ENCODE results near the gene LUZP1. TPM values are rescaled to one million over a fixed set of nuclear protein-coding genes. Genes with fewer than 3 reads are reported as not detected.
A peak's percentile ranks its signal among the peaks of the same experiment; 100 is the strongest.

Gene LUZP1
- total and polyA plus RNA-seq, 4 donors: 2.6 to 9.3 (median 5.1) TPM

DNA sequence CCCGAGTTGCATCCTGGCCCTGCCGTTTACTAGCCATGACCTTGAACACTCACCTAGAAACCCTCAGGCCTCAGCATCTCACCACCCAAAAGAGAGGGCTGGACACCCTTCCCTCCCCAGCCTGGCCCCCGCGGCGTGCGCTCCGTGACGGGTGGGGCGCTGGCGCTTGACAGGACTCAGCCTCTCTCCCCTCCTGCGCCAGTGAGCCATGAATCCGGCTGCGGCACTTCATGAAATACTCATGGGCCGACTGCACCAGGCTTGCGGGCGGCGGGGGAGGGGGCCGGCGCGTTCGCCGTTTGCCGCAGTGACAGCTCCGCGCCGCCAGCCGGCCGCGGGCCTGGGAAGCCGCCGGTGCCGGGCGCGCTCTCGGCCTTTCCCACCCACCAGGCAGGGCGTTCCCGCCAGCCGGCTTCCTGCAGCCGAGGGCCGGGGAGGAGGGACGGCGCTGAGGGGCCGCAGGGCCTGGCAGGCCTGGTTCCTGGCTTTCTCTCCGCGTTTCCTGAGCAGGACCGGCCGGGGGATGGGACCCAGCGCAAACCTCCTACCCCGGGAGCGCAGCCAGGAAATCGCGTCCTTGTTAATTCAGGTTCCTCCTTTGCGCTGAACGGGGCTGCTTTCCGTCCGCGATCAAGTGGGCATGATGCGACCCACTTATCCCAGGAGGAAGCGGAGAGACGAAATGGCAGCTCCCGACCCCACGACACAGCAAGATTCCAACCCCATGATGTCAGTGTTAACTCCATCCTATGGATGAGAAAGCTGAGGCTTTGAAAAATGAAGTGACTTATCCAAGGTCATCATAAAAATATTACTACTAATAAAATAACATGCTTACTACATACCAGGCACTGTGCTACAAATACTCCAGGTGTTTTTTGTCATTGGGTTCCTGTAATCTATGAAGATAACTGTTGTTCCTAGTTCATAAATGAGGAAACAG, 9.1 kb upstream of the LUZP1 start:
- peak overlapping the region; percentile 20 to 72 (median 45) for H3K4me3 ChIP-seq (ENCODE audit: low read depth in 1 of 3, low read length in 3 of 3)
- 3% methylated on average over 62 of the region's 62 CpGs for WGBS
- H3K27ac ChIP-seq (ENCODE audit: low read depth in 1 of 2, low read length in 2 of 2): peak overlapping the region; percentile 61 to 67
- peak; percentile 57 for DNase-seq (ENCODE audit: low spot score)
- H3K9me3 ChIP-seq (ENCODE audit: control insufficient read depth in 4 of 4, low read length in 3 of 4): no peaks in the 10 kb centered on the region
- TF ChIP-seq, protein P1, sequence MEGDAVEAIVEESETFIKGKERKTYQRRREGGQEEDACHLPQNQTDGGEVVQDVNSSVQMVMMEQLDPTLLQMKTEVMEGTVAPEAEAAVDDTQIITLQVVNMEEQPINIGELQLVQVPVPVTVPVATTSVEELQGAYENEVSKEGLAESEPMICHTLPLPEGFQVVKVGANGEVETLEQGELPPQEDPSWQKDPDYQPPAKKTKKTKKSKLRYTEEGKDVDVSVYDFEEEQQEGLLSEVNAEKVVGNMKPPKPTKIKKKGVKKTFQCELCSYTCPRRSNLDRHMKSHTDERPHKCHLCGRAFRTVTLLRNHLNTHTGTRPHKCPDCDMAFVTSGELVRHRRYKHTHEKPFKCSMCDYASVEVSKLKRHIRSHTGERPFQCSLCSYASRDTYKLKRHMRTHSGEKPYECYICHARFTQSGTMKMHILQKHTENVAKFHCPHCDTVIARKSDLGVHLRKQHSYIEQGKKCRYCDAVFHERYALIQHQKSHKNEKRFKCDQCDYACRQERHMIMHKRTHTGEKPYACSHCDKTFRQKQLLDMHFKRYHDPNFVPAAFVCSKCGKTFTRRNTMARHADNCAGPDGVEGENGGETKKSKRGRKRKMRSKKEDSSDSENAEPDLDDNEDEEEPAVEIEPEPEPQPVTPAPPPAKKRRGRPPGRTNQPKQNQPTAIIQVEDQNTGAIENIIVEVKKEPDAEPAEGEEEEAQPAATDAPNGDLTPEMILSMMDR (IDR thresholded peaks at IDR 0.05; ENCODE audit: low read depth, low read length, missing input control): peak; percentile 17
- TF ChIP-seq HNF4A (conservative IDR thresholded peaks at IDR 0.05) (no peak), RXRA (IDR thresholded peaks at IDR 0.05) (no peak), HNF4G (IDR thresholded peaks at IDR 0.05) (no peak), JUND (IDR thresholded peaks at IDR 0.05) (no peak), GABPA (IDR thresholded peaks at IDR 0.05 in 1 of 2, conservative IDR thresholded peaks at IDR 0.05 in 1 of 2) (no peak), RAD21 (IDR thresholded peaks at IDR 0.05) (peak in 1 of 2 donors; percentile 24), REST (IDR thresholded peaks at IDR 0.05) (no peak), FOXA1 (IDR thresholded peaks at IDR 0.05) (no peak), YY1 (IDR thresholded peaks at IDR 0.05) (no peak)
- no peaks in the 10 kb centered on the region for H3K27me3 ChIP-seq (ENCODE audit: control insufficient read depth in 4 of 4, insufficient read depth in 4 of 4, low read length in 3 of 4)
- peak overlapping the region in 1 of 2 donors; percentile 49 for H3K9ac ChIP-seq (ENCODE audit: low read depth in 1 of 2, low read length in 2 of 2)
- peaks cover 0 to 8% (median 4%) of the 10 kb centered on the region in 4 donors for H3K4me1 ChIP-seq (ENCODE audit: control insufficient read depth in 4 of 4, insufficient read depth in 4 of 4, low read length in 3 of 4)
- H3K36me3 ChIP-seq (ENCODE audit: control insufficient read depth in 4 of 4, insufficient read depth in 3 of 4, low read depth in 1 of 4, low read length in 3 of 4): no peaks in the 10 kb centered on the region

DNA sequence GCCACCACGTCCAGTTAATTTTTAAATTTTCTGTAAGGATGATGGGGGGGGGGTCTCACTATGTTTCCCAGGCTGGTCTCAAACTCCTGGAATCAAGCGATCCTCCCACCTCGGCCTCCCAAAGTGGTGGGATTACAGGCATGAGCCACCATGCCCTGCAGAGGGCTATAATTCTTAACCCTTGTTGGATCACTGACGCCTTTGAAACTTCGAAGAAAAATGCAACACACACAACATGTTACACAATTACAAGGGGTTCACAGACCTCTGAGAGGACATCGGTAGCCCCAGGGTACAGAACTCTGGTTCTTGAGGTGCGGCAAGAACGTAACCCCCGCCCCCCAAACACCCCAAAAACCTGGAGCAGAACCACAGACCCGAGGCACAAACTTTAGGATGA, 8.4 kb upstream of the LUZP1 start:
- peaks cover 0 to 8% (median 4%) of the 10 kb centered on the region in 4 donors for H3K4me1 ChIP-seq (ENCODE audit: control insufficient read depth in 4 of 4, insufficient read depth in 4 of 4, low read length in 3 of 4)
- no peaks in the 10 kb centered on the region for H3K27me3 ChIP-seq (ENCODE audit: control insufficient read depth in 4 of 4, insufficient read depth in 4 of 4, low read length in 3 of 4)
- DNase-seq (ENCODE audit: low spot score): no peak
- peak overlapping the region; percentile 61 to 67 for H3K27ac ChIP-seq (ENCODE audit: low read depth in 1 of 2, low read length in 2 of 2)
- H3K9me3 ChIP-seq (ENCODE audit: control insufficient read depth in 4 of 4, low read length in 3 of 4): no peaks in the 10 kb centered on the region
- no peaks in the 10 kb centered on the region for H3K36me3 ChIP-seq (ENCODE audit: control insufficient read depth in 4 of 4, insufficient read depth in 3 of 4, low read depth in 1 of 4, low read length in 3 of 4)
- WGBS: 49% methylated on average over 10 of the region's 10 CpGs
- H3K4me3 ChIP-seq (ENCODE audit: low read depth in 1 of 3, low read length in 3 of 3): peak overlapping the region in 2 of 3 donors; percentile 45 to 72
- no peak overlapping the region for H3K9ac ChIP-seq (ENCODE audit: low read depth in 1 of 2, low read length in 2 of 2)
- TF ChIP-seq, protein P2, sequence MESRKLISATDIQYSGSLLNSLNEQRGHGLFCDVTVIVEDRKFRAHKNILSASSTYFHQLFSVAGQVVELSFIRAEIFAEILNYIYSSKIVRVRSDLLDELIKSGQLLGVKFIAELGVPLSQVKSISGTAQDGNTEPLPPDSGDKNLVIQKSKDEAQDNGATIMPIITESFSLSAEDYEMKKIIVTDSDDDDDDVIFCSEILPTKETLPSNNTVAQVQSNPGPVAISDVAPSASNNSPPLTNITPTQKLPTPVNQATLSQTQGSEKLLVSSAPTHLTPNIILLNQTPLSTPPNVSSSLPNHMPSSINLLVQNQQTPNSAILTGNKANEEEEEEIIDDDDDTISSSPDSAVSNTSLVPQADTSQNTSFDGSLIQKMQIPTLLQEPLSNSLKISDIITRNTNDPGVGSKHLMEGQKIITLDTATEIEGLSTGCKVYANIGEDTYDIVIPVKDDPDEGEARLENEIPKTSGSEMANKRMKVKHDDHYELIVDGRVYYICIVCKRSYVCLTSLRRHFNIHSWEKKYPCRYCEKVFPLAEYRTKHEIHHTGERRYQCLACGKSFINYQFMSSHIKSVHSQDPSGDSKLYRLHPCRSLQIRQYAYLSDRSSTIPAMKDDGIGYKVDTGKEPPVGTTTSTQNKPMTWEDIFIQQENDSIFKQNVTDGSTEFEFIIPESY (IDR thresholded peaks at IDR 0.05): no peak
- TF ChIP-seq TAF1 (conservative IDR thresholded peaks at IDR 0.05) (no peak), YY1 (IDR thresholded peaks at IDR 0.05) (no peak), FOXA2 (IDR thresholded peaks at IDR 0.05) (no peak), FOXA1 (IDR thresholded peaks at IDR 0.05) (no peak), RXRA (IDR thresholded peaks at IDR 0.05) (no peak), SP1 (IDR thresholded peaks at IDR 0.05) (no peak), EGR1 (IDR thresholded peaks at IDR 0.05; ENCODE audit: low read depth in 2 of 2) (no peak), RAD21 (IDR thresholded peaks at IDR 0.05) (no peak), GABPA (IDR thresholded peaks at IDR 0.05 in 1 of 2, conservative IDR thresholded peaks at IDR 0.05 in 1 of 2) (no peak), JUND (IDR thresholded peaks at IDR 0.05) (no peak)
- TF ChIP-seq, protein P3, sequence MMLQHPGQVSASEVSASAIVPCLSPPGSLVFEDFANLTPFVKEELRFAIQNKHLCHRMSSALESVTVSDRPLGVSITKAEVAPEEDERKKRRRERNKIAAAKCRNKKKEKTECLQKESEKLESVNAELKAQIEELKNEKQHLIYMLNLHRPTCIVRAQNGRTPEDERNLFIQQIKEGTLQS (IDR thresholded peaks at IDR 0.05): no peak
- TF ChIP-seq, protein P1 (IDR thresholded peaks at IDR 0.05; ENCODE audit: low read depth, low read length, missing input control): no peak

Measured in liver (tissue), 9 donors.